Neuronal stem cell (in vitro differentiated cells): ENCODE results near the gene ANAPC7. TPM values are rescaled to one million over a fixed set of nuclear protein-coding genes. Genes with fewer than 3 reads are reported as not detected.
A peak's percentile ranks its signal among the peaks of the same experiment; 100 is the strongest.

ENCODE experiments used
- DNase-seq: peaks from one replicate; pipeline ENCODE4 v3.0.0-alpha.2; 2013; ENCODE audit warnings: low spot score
- H2AFZ ChIP-seq: one replicate; pipeline ENCODE4 v1.6.1; 2013; ENCODE audit warnings: mild to moderate bottlenecking, low read length, inconsistent platforms
- H2AK5ac ChIP-seq: 2 replicates; pipeline ENCODE4 v1.6.1; 2013; ENCODE audit warnings: low read depth, mild to moderate bottlenecking, inconsistent platforms, low read length, moderate library complexity, mixed read lengths
- H2BK120ac ChIP-seq: 2 replicates; pipeline ENCODE4 v1.6.1; 2013; ENCODE audit warnings: low read depth, mild to moderate bottlenecking, inconsistent platforms, low read length, moderate library complexity, mixed read lengths
- H2BK12ac ChIP-seq: one replicate; pipeline ENCODE4 v1.6.1; 2013; ENCODE audit warnings: low read length, inconsistent platforms
- H2BK15ac ChIP-seq: 2 replicates; pipeline ENCODE4 v1.6.1; 2013; ENCODE audit warnings: mild to moderate bottlenecking, low read length, inconsistent platforms, mixed read lengths
- H2BK5ac ChIP-seq: one replicate; pipeline ENCODE4 v1.6.1; 2013; ENCODE audit warnings: inconsistent platforms, mild to moderate bottlenecking, low read length, moderate library complexity
- H3K14ac ChIP-seq: one replicate; pipeline ENCODE4 v1.6.1; 2013; ENCODE audit warnings: low read length, inconsistent platforms
- H3K18ac ChIP-seq: 2 replicates; pipeline ENCODE4 v1.6.1; 2013; ENCODE audit warnings: low read length, inconsistent platforms
- H3K23ac ChIP-seq: 2 replicates; pipeline ENCODE4 v1.6.1; 2013; ENCODE audit warnings: low read depth, mild to moderate bottlenecking, mixed read lengths, low read length, inconsistent platforms; ENCODE audit not compliant: poor library complexity
- H3K27ac ChIP-seq: replicated peaks from 3 replicates; pipeline ENCODE4 v1.5.1; 2013; ENCODE audit warnings: low read length, inconsistent platforms
- H3K27me3 ChIP-seq, 3 experiments: 2 replicates each; pipeline ENCODE4 v1.6.1; 2013; ENCODE audit warnings: low read length in 3 of 3, mild to moderate bottlenecking in 2 of 3, inconsistent platforms in 1 of 3, low read depth in 1 of 3, mixed read lengths in 1 of 3, moderate library complexity in 1 of 3; ENCODE audit not compliant: control insufficient read depth in 3 of 3, insufficient read depth in 3 of 3
- H3K36me3 ChIP-seq, 2 donors: replicated peaks in 1 of 2; 2 replicates each; pipeline ENCODE4 v1.6.1; 2013; ENCODE audit warnings: low read length in 2 of 2; ENCODE audit not compliant: control insufficient read depth in 2 of 2, insufficient read depth in 2 of 2
- H3K4ac ChIP-seq: 2 replicates; pipeline ENCODE4 v1.6.1; 2013; ENCODE audit warnings: inconsistent platforms, mild to moderate bottlenecking, low read length, moderate library complexity
- H3K4me1 ChIP-seq, 2 donors: 1 replicate in 1 of 2; 2 replicates in 1 of 2; pipeline ENCODE4 v1.6.1; 2013; ENCODE audit warnings: low read length in 2 of 2, low read depth in 1 of 2; ENCODE audit not compliant: control insufficient read depth in 2 of 2, insufficient read depth in 1 of 2
- H3K4me2 ChIP-seq: one replicate; pipeline ENCODE4 v1.6.1; 2013; ENCODE audit warnings: mild to moderate bottlenecking, low read length, inconsistent platforms; ENCODE audit not compliant: insufficient read depth, poor library complexity, severe bottlenecking
- H3K4me3 ChIP-seq, 2 donors: 2 replicates each; pipeline ENCODE4 v1.5.1; 2013; ENCODE audit warnings: low read length in 2 of 2, mild to moderate bottlenecking in 2 of 2, inconsistent platforms in 1 of 2, moderate library complexity in 1 of 2
- H3K79me1 ChIP-seq: one replicate; pipeline ENCODE4 v1.6.1; 2013; ENCODE audit warnings: low read depth, mild to moderate bottlenecking, inconsistent platforms, low read length, moderate library complexity
- H3K9ac ChIP-seq: one replicate; pipeline ENCODE4 v1.6.1; 2013; ENCODE audit warnings: mild to moderate bottlenecking, low read depth, low read length, inconsistent platforms; ENCODE audit not compliant: poor library complexity
- H3K9me3 ChIP-seq, 2 donors: replicated peaks in 1 of 2; 2 replicates each; pipeline versions ENCODE3 to v1.6.1; 2013; ENCODE audit warnings: low read length in 2 of 2, mild to moderate bottlenecking in 2 of 2, inconsistent platforms in 1 of 2, low read depth in 1 of 2, mixed read lengths in 1 of 2, moderate library complexity in 1 of 2; ENCODE audit not compliant: control insufficient read depth in 2 of 2, insufficient read depth in 1 of 2
- H4K8ac ChIP-seq: one replicate; pipeline ENCODE4 v1.6.1; 2013; ENCODE audit warnings: low read depth, mild to moderate bottlenecking, inconsistent platforms, low read length, moderate library complexity
- H4K91ac ChIP-seq: one replicate; pipeline ENCODE4 v1.6.1; 2013; ENCODE audit warnings: low read length, low read depth, mild to moderate bottlenecking, inconsistent platforms; ENCODE audit not compliant: poor library complexity
- WGBS, 2 donors: extraction: QIAGEN DNeasy Blood & Tissue Kit; methylation state at CpG; one replicate each; pipeline ENCODE4 v1.1.7; 2013; ENCODE audit warnings: missing lambda C conversion rate in 2 of 2, mixed read lengths in 1 of 2; ENCODE audit not compliant: insufficient read length in 2 of 2, insufficient replicate concordance in 1 of 2; ENCODE audit errors: extremely low coverage in 2 of 2; 5-methylcytosine and 5-hydroxymethylcytosine counted together
- polyA plus RNA-seq, 2 experiments: library from polyadenylated mRNA; stranded (reverse); fragments of 200-250 nt; gene quantifications; one replicate each; pipeline ENCODE4 v1.2.3, GENCODE V29; 2013

The ANAPC7 gene
- 38.3 TPM for polyA plus RNA-seq (2013, experiment 1 of 2)
- polyA plus RNA-seq (2013, experiment 2 of 2), result 38.9 TPM

GRCh38 chr12:110403146-110403975, at the start of gene ANAPC7:
TSS of gene ANAPC7 (minus strand) at chr12:110403708. CDS start at chr12:110403627, 81 bp downstream.
- H3K23ac ChIP-seq, result peak within 1 kb of the TSS; percentile 95
- H3K27me3 ChIP-seq, result no peaks in the 10 kb centered on the region
- H2BK12ac ChIP-seq, result no peak within 1 kb of the TSS
- no CpG with 5 or more reads among the region's 62 CpGs for WGBS, 2 donors
- H3K27ac ChIP-seq, result peak within 1 kb of the TSS; percentile 82
- H4K8ac ChIP-seq, result peak within 1 kb of the TSS; percentile 58
- peaks cover 1% of the 10 kb centered on the region for H3K79me1 ChIP-seq
- H3K18ac ChIP-seq, result peak within 1 kb of the TSS; percentile 93
- H2BK15ac ChIP-seq, result peak within 1 kb of the TSS; percentile 72
- H3K36me3 ChIP-seq, result peaks cover 10 to 40% of the 10 kb centered on the region in 2 donors
- H3K4me1 ChIP-seq, result peaks cover 0 to 5% of the 10 kb centered on the region in 2 donors
- H3K9me3 ChIP-seq, result peaks cover 0 to 7% of the 10 kb centered on the region in 2 donors
- peak within 1 kb of the TSS; percentile 87 for H3K4ac ChIP-seq
- H2BK5ac ChIP-seq, result peak within 1 kb of the TSS; percentile 85
- DNase-seq, result peak; percentile 91
- H3K14ac ChIP-seq, result peak within 1 kb of the TSS; percentile 92
- H3K9ac ChIP-seq, result peak within 1 kb of the TSS; percentile 95
- peak within 1 kb of the TSS; percentile 89 to 95 for H3K4me3 ChIP-seq
- peak within 1 kb of the TSS; percentile 64 for H3K4me2 ChIP-seq
- H2AFZ ChIP-seq, result peak within 1 kb of the TSS; percentile 93
- peak within 1 kb of the TSS; percentile 90 for H2BK120ac ChIP-seq
- H4K91ac ChIP-seq, result peak within 1 kb of the TSS; percentile 9
- H2AK5ac ChIP-seq, result peak within 1 kb of the TSS; percentile 100

GRCh38 chr12:110451263-110451662, 47.8 kb upstream of the ANAPC7 start:
- H2AFZ ChIP-seq, result no peak overlapping the region
- H2BK120ac ChIP-seq, result no peak overlapping the region
- peaks cover 0 to 1% of the 10 kb centered on the region in 2 donors for H3K4me1 ChIP-seq
- no peak overlapping the region for H3K4me2 ChIP-seq
- H3K18ac ChIP-seq, result no peak overlapping the region
- peaks cover 3% of the 10 kb centered on the region for H3K79me1 ChIP-seq
- H3K23ac ChIP-seq, result no peak overlapping the region
- WGBS, 2 donors, result no CpG with 5 or more reads among the region's 1 CpG
- H2BK12ac ChIP-seq, result no peak overlapping the region
- no peak overlapping the region for H3K27ac ChIP-seq
- no peak overlapping the region for H3K14ac ChIP-seq
- no peaks in the 10 kb centered on the region for H3K9me3 ChIP-seq
- no peak overlapping the region for H3K9ac ChIP-seq
- H3K27me3 ChIP-seq, result no peaks in the 10 kb centered on the region
- DNase-seq, result no peak
- H3K4me3 ChIP-seq, result no peak overlapping the region
- H3K36me3 ChIP-seq, result peaks cover 5 to 68% of the 10 kb centered on the region in 2 donors
- no peak overlapping the region for H4K91ac ChIP-seq
- H2AK5ac ChIP-seq, result no peak overlapping the region
- H2BK15ac ChIP-seq, result no peak overlapping the region
- H3K4ac ChIP-seq, result no peak overlapping the region
- no peak overlapping the region for H2BK5ac ChIP-seq
- no peak overlapping the region for H4K8ac ChIP-seq

- H3K4me2 ChIP-seq, result peak within 1 kb of the TSS; percentile 82
- peak within 1 kb of the TSS; percentile 90 to 94 for H3K4me3 ChIP-seq
- peak within 1 kb of the TSS; percentile 60 for H3K27ac ChIP-seq
- H3K27me3 ChIP-seq, result no peaks in the 10 kb centered on the region
- WGBS, 2 donors, result no CpG with 5 or more reads among the region's 51 CpGs
- H4K91ac ChIP-seq, result no peak within 1 kb of the TSS
- no peak within 1 kb of the TSS for H2BK12ac ChIP-seq
- no peak within 1 kb of the TSS for H2BK15ac ChIP-seq
- no peak within 1 kb of the TSS for H2BK120ac ChIP-seq
- peak within 1 kb of the TSS; percentile 59 for H3K14ac ChIP-seq
- peak within 1 kb of the TSS; percentile 93 for H3K23ac ChIP-seq
- no peak within 1 kb of the TSS for H2BK5ac ChIP-seq
- H3K9ac ChIP-seq, result peak within 1 kb of the TSS; percentile 89
- DNase-seq, result peak; percentile 84
- H2AK5ac ChIP-seq, result peak within 1 kb of the TSS; percentile 60
- no peak within 1 kb of the TSS for H4K8ac ChIP-seq
- H2AFZ ChIP-seq, result peak within 1 kb of the TSS; percentile 85
- H3K4me1 ChIP-seq, result peaks cover 0 to 1% of the 10 kb centered on the region in 2 donors
- H3K79me1 ChIP-seq, result peaks cover 3% of the 10 kb centered on the region
- no peak within 1 kb of the TSS for H3K4ac ChIP-seq
- no peaks in the 10 kb centered on the region for H3K9me3 ChIP-seq
- H3K36me3 ChIP-seq, result peaks cover 7 to 65% of the 10 kb centered on the region in 2 donors
- peak within 1 kb of the TSS; percentile 60 for H3K18ac ChIP-seq
Observed at GRCh38 chr12:110449799-110450497, 46.4 kb upstream of the ANAPC7 start, which contains the start of gene ARPC3. TSS of gene ARPC3 (minus strand) at chr12:110450337. CDS start at chr12:110450260, 77 bp downstream.

GRCh38 chr12:110444455-110444854, 40.9 kb upstream of the ANAPC7 start:
- no CpG with 5 or more reads among the region's 3 CpGs for WGBS, 2 donors

More at GRCh38 chr12:110444455-110444854, 40.9 kb upstream of the ANAPC7 start:
- H3K9me3 ChIP-seq, result no peaks in the 10 kb centered on the region
- no peak overlapping the region for H2BK5ac ChIP-seq
- no peaks in the 10 kb centered on the region for H3K27me3 ChIP-seq
- H3K36me3 ChIP-seq, result peaks cover 8 to 76% of the 10 kb centered on the region in 2 donors
- H3K23ac ChIP-seq, result no peak overlapping the region
- no peak overlapping the region for H3K14ac ChIP-seq
- H3K4me1 ChIP-seq, result peaks cover 0 to 1% of the 10 kb centered on the region in 2 donors
- H2BK120ac ChIP-seq, result no peak overlapping the region
- H3K9ac ChIP-seq, result no peak overlapping the region
- H3K4me2 ChIP-seq, result no peak overlapping the region
- no peak overlapping the region for H2BK15ac ChIP-seq
- H3K4ac ChIP-seq, result no peak overlapping the region
- H3K18ac ChIP-seq, result no peak overlapping the region
- no peak overlapping the region for H4K8ac ChIP-seq
- no peak overlapping the region for H3K4me3 ChIP-seq
- no peak overlapping the region for H2AFZ ChIP-seq
- no peak for DNase-seq
- no peak overlapping the region for H2BK12ac ChIP-seq
- H3K27ac ChIP-seq, result no peak overlapping the region
- H3K79me1 ChIP-seq, result peaks cover 3% of the 10 kb centered on the region
- H2AK5ac ChIP-seq, result no peak overlapping the region
- H4K91ac ChIP-seq, result no peak overlapping the region
